ENCODE results near the gene EXOC6B.

EXOC6B gene

DNA sequence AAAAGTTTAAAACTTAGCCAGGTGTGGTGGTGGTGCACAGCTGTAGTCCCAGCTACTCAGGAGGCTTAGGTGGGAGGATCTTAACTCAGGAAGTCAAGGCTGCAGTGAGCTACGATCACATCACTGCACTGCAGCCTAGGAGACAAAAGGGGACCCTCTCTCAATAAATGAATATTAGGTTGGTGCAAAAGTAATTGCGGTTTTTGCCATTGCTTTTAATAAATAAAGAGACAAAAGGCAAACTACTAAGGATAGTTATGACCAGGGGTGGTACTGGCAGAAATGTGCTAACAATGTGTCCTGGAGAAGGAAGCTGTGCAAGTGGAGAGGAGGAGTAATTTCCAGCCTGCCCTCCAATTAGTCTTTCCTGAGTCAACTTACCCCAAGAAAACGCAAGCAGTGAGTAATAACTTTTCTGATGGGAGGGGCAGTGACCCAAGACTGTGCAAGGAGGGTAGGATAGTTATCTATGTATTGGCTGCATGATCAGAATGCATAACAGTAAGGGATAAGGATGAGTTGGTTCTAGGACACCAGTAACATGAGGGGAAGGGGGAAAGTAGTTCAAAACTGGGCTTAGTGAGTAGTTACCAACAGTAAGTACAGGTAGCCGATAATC, 1.5 kb downstream of the EXOC6B start:
- WGBS (ENCODE audit: extremely low coverage, insufficient coverage, insufficient read length), result no CpG with 5 or more reads among the region's 4 CpGs
- Histone ChIP-seq H3K14ac (ENCODE audit: low read length) (no peak overlapping the region), H4K91ac (ENCODE audit: low read depth, low read length) (no peak overlapping the region), H3K9ac (ENCODE audit: low read length) (no peak overlapping the region), H3K4ac (ENCODE audit: low read depth, low read length) (no peak overlapping the region), H3K4me1 (ENCODE audit: control insufficient read depth in 1 of 2, insufficient read depth in 2 of 2, low read length in 2 of 2) (peaks cover 7 to 10% of the 10 kb centered on the region in 2 experiments), H2BK120ac (ENCODE audit: insufficient read depth, low read length, poor library complexity) (no peak overlapping the region), H4K12ac (ENCODE audit: low read depth, low read length) (no peak overlapping the region), H3K27ac (ENCODE audit: low read depth, low read length) (no peak overlapping the region), H3K79me1 (ENCODE audit: low read length) (peaks cover 12% of the 10 kb centered on the region), H3K9me3 (ENCODE audit: insufficient read depth, low read depth, low read length) (no peaks in the 10 kb centered on the region), H3K18ac (ENCODE audit: low read length) (peak overlapping the region; percentile 6), H3K23ac (ENCODE audit: low read length) (no peak overlapping the region), H3K4me2 (ENCODE audit: low read length) (peak overlapping the region; percentile 40), H3K4me3 (ENCODE audit: low read depth, low read length) (no peak overlapping the region), H2BK5ac (ENCODE audit: low read depth, low read length, poor library complexity) (no peak overlapping the region), H4K8ac (ENCODE audit: low read depth, low read length) (no peak overlapping the region), H2BK12ac (ENCODE audit: low read length) (no peak overlapping the region), H3K79me2 (ENCODE audit: control insufficient read depth, insufficient read depth, low read length, poor library complexity) (peaks cover 7% of the 10 kb centered on the region), H3K27me3 (ENCODE audit: insufficient read depth, low read length) (no peaks in the 10 kb centered on the region), H2AK5ac (ENCODE audit: low read length) (no peak overlapping the region), H3K36me3 (ENCODE audit: control insufficient read depth in 1 of 2, insufficient read depth in 2 of 2, low read length in 2 of 2) (no peaks in the 10 kb centered on the region), H2AFZ (ENCODE audit: insufficient read depth, low read length, poor library complexity) (no peak overlapping the region)
- DNase-seq, result peak; percentile 21 to 50

DNA sequence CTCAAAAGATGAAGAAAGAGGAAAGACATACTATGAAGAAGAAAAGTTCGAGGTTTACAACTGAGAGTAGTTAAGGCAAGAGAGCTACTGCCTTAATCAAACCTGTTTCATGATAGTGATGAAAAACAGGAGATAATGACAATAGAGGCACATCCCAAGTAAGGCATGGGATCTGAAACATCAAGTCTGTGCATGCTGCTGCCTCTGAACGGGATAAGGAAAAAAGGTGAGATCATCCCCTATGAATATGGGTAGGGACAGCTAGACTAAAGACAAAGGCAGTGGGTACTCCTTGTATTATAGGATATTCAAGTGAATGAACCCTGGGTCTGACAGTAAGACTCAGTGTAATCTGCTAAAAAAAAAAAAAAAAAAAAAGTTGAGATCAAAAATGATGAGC, 3.0 kb downstream of the EXOC6B start:
- Histone ChIP-seq H2BK12ac (ENCODE audit: low read length) (no peak overlapping the region), H3K27me3 (ENCODE audit: insufficient read depth, low read length) (no peaks in the 10 kb centered on the region), H3K4ac (ENCODE audit: low read depth, low read length) (no peak overlapping the region), H2AK5ac (ENCODE audit: low read length) (no peak overlapping the region), H3K4me1 (ENCODE audit: control insufficient read depth in 1 of 2, insufficient read depth in 2 of 2, low read length in 2 of 2) (peaks cover 4 to 10% of the 10 kb centered on the region in 2 experiments), H2BK120ac (ENCODE audit: insufficient read depth, low read length, poor library complexity) (no peak overlapping the region), H3K9ac (ENCODE audit: low read length) (no peak overlapping the region), H4K91ac (ENCODE audit: low read depth, low read length) (no peak overlapping the region), H3K14ac (ENCODE audit: low read length) (no peak overlapping the region), H3K27ac (ENCODE audit: low read depth, low read length) (no peak overlapping the region), H3K79me2 (ENCODE audit: control insufficient read depth, insufficient read depth, low read length, poor library complexity) (peaks cover 7% of the 10 kb centered on the region), H3K23ac (ENCODE audit: low read length) (no peak overlapping the region), H3K79me1 (ENCODE audit: low read length) (peaks cover 8% of the 10 kb centered on the region), H2AFZ (ENCODE audit: insufficient read depth, low read length, poor library complexity) (no peak overlapping the region), H3K18ac (ENCODE audit: low read length) (no peak overlapping the region), H3K4me2 (ENCODE audit: low read length) (no peak overlapping the region), H4K12ac (ENCODE audit: low read depth, low read length) (no peak overlapping the region), H3K4me3 (ENCODE audit: low read depth, low read length) (no peak overlapping the region), H2BK5ac (ENCODE audit: low read depth, low read length, poor library complexity) (no peak overlapping the region), H3K36me3 (ENCODE audit: control insufficient read depth in 1 of 2, insufficient read depth in 2 of 2, low read length in 2 of 2) (no peaks in the 10 kb centered on the region), H4K8ac (ENCODE audit: low read depth, low read length) (no peak overlapping the region), H3K9me3 (ENCODE audit: insufficient read depth, low read depth, low read length) (no peaks in the 10 kb centered on the region)
- no CpG with 5 or more reads among the region's 2 CpGs for WGBS (ENCODE audit: extremely low coverage, insufficient coverage, insufficient read length)
- DNase-seq, result no peak

DNA sequence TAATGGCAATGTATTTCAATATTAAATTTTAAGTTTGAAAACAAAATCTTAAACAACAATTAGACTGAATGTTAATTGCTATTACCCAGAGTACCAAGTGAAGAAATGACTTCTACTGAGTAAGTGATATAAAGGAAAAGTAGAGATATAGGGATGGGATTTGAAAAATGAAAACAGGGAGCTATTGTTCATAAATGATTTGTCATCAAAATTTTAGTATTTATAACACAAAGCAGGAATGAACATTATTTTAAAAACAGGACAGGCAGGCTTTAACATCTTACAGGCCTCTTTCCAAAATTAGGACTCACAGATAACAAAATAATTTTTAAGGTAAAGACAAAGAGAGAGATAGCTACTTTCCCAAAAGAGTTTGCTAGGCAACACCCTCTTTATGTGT, 3.9 kb downstream of the EXOC6B start:
- no peak overlapping the region for H2BK12ac ChIP-seq (ENCODE audit: low read length)
- H3K27ac ChIP-seq (ENCODE audit: low read depth, low read length), result no peak overlapping the region
- no peak overlapping the region for H2BK120ac ChIP-seq (ENCODE audit: insufficient read depth, low read length, poor library complexity)
- no peak overlapping the region for H4K8ac ChIP-seq (ENCODE audit: low read depth, low read length)
- no peak overlapping the region for H3K4me3 ChIP-seq (ENCODE audit: low read depth, low read length)
- H2AFZ ChIP-seq (ENCODE audit: insufficient read depth, low read length, poor library complexity), result no peak overlapping the region
- no peak overlapping the region for H3K4me2 ChIP-seq (ENCODE audit: low read length)
- H3K9ac ChIP-seq (ENCODE audit: low read length), result no peak overlapping the region
- no peak overlapping the region for H2AK5ac ChIP-seq (ENCODE audit: low read length)
- no peak overlapping the region for H4K91ac ChIP-seq (ENCODE audit: low read depth, low read length)
- no peaks in the 10 kb centered on the region for H3K36me3 ChIP-seq (ENCODE audit: control insufficient read depth in 1 of 2, insufficient read depth in 2 of 2, low read length in 2 of 2)
- no peak overlapping the region for H2BK5ac ChIP-seq (ENCODE audit: low read depth, low read length, poor library complexity)
- no peaks in the 10 kb centered on the region for H3K27me3 ChIP-seq (ENCODE audit: insufficient read depth, low read length)
- no peak overlapping the region for H3K18ac ChIP-seq (ENCODE audit: low read length)
- no peak overlapping the region for H3K23ac ChIP-seq (ENCODE audit: low read length)
- H3K4ac ChIP-seq (ENCODE audit: low read depth, low read length), result no peak overlapping the region
- no peak overlapping the region for H3K14ac ChIP-seq (ENCODE audit: low read length)
- no peaks in the 10 kb centered on the region for H3K9me3 ChIP-seq (ENCODE audit: insufficient read depth, low read depth, low read length)
- H3K79me1 ChIP-seq (ENCODE audit: low read length), result peaks cover 8% of the 10 kb centered on the region
- H4K12ac ChIP-seq (ENCODE audit: low read depth, low read length), result no peak overlapping the region
- peaks cover 7% of the 10 kb centered on the region for H3K79me2 ChIP-seq (ENCODE audit: control insufficient read depth, insufficient read depth, low read length, poor library complexity)
- H3K4me1 ChIP-seq (ENCODE audit: control insufficient read depth in 1 of 2, insufficient read depth in 2 of 2, low read length in 2 of 2), result peaks cover 4 to 10% of the 10 kb centered on the region in 2 experiments
- DNase-seq, result no peak

DNA sequence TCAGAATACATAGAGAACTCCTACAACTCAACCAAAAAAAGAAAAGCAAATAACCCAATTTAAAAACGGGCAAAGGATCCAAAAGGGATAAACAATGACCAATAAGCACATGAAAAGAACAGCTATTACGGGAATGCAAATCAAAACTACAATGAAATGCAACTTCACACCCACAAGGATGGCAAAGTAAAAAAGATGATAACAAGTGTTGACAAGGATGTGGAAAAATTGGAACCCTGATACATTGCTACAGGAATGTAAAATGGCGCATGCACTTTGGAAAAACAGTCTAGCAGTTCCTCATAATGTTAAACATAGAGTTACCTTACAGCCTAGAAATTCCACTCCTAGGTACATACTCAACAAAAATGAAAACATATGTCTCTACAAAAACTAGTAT, 4.7 kb downstream of the EXOC6B start:
- no peak for DNase-seq
- peaks cover 8% of the 10 kb centered on the region for H3K79me1 ChIP-seq (ENCODE audit: low read length)
- H4K12ac ChIP-seq (ENCODE audit: low read depth, low read length), result no peak overlapping the region
- H3K27ac ChIP-seq (ENCODE audit: low read depth, low read length), result no peak overlapping the region
- H4K8ac ChIP-seq (ENCODE audit: low read depth, low read length), result no peak overlapping the region
- no CpG with 5 or more reads among the region's 3 CpGs for WGBS (ENCODE audit: extremely low coverage, insufficient coverage, insufficient read length)
- no peaks in the 10 kb centered on the region for H3K27me3 ChIP-seq (ENCODE audit: insufficient read depth, low read length)
- no peak overlapping the region for H2BK120ac ChIP-seq (ENCODE audit: insufficient read depth, low read length, poor library complexity)
- no peak overlapping the region for H4K91ac ChIP-seq (ENCODE audit: low read depth, low read length)
- H2AK5ac ChIP-seq (ENCODE audit: low read length), result no peak overlapping the region
- H2AFZ ChIP-seq (ENCODE audit: insufficient read depth, low read length, poor library complexity), result no peak overlapping the region
- H3K23ac ChIP-seq (ENCODE audit: low read length), result no peak overlapping the region
- H3K4me3 ChIP-seq (ENCODE audit: low read depth, low read length), result no peak overlapping the region
- no peak overlapping the region for H3K4me2 ChIP-seq (ENCODE audit: low read length)
- H2BK12ac ChIP-seq (ENCODE audit: low read length), result no peak overlapping the region
- H3K4ac ChIP-seq (ENCODE audit: low read depth, low read length), result no peak overlapping the region
- no peaks in the 10 kb centered on the region for H3K36me3 ChIP-seq (ENCODE audit: control insufficient read depth in 1 of 2, insufficient read depth in 2 of 2, low read length in 2 of 2)
- H3K18ac ChIP-seq (ENCODE audit: low read length), result no peak overlapping the region
- H3K79me2 ChIP-seq (ENCODE audit: control insufficient read depth, insufficient read depth, low read length, poor library complexity), result peaks cover 7% of the 10 kb centered on the region
- H3K9ac ChIP-seq (ENCODE audit: low read length), result no peak overlapping the region
- no peak overlapping the region for H3K14ac ChIP-seq (ENCODE audit: low read length)
- peaks cover 4 to 10% of the 10 kb centered on the region in 2 experiments for H3K4me1 ChIP-seq (ENCODE audit: control insufficient read depth in 1 of 2, insufficient read depth in 2 of 2, low read length in 2 of 2)
- H2BK5ac ChIP-seq (ENCODE audit: low read depth, low read length, poor library complexity), result no peak overlapping the region
- H3K9me3 ChIP-seq (ENCODE audit: insufficient read depth, low read depth, low read length), result no peaks in the 10 kb centered on the region
